ENCODE measurements around the gene PTH1R.

DNA sequence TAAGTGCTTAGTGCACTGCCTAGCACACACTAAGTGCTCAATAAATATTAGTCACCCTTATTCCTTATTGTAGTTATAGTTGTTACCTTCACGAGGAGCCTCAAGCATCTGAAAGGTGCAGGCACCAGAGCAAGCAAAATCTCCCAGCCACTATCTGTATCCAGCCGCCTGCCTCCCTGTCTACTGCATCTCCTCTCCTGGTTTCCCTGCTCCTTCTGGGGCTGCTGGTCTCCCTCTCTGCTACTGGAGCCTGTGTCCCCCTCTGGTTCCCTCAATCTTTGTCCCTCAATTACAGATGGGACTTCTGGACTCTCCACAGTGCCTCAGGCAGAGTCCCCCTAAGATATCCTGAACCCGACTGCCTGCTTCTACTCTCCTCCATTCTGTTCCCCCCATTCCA, 33.1 kb upstream of the PTH1R start:
- TF ChIP-seq, protein P1, sequence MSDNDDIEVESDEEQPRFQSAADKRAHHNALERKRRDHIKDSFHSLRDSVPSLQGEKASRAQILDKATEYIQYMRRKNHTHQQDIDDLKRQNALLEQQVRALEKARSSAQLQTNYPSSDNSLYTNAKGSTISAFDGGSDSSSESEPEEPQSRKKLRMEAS (IDR thresholded peaks at IDR 0.05), result no peak
- TF ChIP-seq RAD21 (IDR thresholded peaks at IDR 0.05; ENCODE audit: low read depth), result no peak

Measured in Ishikawa (cell line).